GM15510 (cell line): ENCODE measurements around the gene PIK3R3.
A peak's percentile ranks its signal among the peaks of the same experiment; 100 is the strongest.

ENCODE experiments used
- POLR2A ChIP-seq: IDR thresholded peaks from 3 replicates; pipeline ENCODE4 v1.6.1; 2011; ENCODE audit warnings: borderline replicate concordance; ENCODE audit not compliant: insufficient read length; ENCODE audit errors: extremely low read depth

Gene PIK3R3

DNA sequence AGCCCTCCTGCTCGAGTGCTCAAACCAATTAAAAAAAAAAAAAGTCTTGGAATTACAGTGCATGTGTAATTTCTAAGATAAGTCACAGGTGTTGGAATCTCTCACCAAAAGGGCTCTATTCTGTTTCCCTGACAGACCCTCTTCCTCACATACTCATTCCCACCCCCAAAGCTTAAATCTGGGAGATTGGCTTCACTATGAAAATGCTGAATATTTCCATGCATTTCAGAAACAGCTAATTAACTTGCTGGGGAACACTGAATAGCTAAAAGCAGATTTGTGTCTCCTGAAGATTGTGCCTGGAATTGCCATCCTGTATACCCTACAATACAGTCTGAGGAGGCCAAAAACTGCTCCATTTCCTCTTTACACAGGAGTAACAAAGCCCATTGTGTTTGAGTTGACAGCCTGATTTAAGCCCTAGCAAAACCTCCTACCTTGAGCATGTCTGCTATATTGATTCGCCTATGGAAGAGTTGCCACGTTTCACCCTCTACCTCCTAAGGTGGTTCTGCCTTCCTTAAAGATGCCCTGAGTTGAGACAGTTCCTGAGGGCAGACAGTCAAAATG, 1.4 kb upstream of the PIK3R3 start:
- no peak for TF ChIP-seq POLR2A

DNA sequence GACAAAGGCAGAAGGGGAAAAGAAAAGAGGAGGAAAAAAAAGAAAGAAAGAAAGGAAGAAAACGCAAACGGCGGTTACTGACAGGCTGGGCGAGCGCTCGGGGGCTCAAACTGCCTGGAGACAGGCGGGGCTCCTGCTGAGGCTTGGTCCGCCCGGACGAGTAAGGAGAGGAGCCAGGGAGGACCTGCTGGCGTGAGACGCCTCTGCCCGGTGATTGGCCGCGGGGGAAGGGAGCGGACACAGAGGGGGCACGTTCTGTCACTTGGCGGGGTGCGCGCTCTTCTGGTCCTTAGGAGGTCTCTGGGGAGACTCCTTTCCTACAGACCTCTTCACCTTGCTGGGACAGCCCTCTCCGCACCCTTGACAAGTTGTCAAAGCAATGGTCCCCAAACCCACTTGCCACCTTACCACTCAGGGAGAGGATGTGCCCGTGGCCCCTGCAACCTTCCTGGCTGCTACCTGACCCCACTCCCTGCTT, 791 bp upstream of the PIK3R3 start:
- peak; percentile 46 for TF ChIP-seq POLR2A

DNA sequence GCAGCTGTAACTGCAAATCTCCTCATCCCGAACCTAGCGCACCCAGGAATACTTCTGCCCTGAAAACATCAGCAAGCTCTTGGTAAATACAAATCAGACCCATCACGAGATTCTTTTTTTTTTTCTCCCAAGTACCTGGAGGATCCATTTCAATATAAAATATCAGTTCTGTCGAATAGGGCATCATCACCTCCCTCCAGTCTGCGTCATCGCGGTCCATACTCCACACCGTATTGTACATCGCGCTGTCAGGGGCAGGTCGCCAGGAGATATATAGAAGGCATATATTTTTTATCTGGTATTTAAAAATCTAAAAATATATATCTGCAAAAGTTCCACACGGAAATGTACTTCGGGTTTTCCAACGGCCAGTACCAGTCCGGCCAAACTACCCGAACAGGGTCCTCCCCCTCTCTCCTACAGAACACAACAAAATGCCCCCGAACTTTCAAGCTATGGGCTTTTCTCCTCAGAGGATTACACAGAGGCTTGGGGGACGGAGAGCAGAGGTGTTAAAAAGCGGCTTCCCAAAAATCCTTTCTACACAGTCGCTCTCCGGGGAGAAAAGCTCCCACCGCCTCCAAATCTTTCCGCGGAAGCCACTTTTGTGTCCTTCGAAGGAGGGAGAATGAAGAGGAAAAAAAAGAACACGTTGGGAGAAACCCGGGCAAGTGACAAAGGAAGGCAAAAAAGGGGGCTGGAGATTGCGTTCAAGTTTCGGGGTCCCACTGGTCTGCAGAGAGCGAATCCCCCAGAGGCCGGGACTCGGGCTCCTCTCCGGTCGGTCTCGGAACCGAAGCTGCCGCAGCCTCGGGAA, 509 bp downstream of the PIK3R3 start:
- no peak for TF ChIP-seq POLR2A

DNA sequence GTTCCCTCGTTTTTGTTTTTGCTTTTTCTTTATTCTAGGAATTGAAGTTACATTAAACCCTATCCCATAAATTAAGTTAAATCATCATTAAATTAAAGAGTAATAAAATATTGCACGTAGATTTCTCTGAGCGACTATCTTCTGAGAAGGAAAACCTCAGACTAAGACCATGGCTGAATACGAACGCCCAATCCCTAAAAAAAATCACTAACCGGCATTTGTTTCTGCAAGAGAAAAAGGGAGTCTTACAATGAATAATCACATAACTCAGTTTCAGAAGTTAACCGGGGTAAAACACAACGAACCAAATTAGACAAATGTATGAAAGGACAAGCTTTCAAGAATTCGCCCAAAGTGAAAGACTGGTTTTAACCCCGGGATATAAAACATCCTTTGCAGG, 1.3 kb downstream of the PIK3R3 start:
- TF ChIP-seq POLR2A, result no peak

DNA sequence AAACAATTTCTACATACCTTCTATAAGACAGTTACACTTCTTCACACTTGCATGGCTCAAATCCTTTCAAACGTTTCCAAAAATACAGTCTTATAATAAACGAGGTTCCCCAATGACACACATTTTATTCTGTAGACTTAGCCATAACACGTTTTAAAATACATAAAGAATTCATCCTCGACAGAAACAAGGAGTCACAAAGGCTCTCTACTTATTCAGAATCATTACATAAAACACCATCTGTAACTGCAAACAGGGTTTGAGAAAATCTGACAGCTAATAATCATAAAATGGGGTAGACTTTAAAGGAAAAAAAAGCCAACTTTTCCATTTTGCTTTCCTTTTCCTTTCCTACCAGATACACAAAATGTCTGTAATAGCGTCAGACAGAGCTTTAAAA, 1.8 kb downstream of the PIK3R3 start:
- TF ChIP-seq POLR2A, result no peak

DNA sequence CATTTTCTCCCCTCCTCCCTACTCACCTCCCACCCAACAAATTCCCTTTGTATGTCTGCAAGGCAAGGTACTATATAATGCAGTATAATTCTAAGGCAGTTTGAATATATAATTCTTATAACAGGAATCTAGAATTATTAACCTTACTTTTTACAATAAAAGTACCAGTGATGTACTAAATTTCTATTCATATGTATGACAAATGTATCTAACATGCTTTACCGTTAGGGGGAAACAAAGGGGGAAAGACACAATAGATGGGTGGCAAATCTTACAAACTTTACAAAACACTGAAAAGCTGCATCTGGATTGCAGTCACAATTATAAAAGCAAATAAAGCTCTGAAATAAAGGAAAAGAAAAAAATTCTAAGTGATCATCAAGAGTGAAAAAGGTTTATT, 2.3 kb downstream of the PIK3R3 start:
- no peak for TF ChIP-seq POLR2A

DNA sequence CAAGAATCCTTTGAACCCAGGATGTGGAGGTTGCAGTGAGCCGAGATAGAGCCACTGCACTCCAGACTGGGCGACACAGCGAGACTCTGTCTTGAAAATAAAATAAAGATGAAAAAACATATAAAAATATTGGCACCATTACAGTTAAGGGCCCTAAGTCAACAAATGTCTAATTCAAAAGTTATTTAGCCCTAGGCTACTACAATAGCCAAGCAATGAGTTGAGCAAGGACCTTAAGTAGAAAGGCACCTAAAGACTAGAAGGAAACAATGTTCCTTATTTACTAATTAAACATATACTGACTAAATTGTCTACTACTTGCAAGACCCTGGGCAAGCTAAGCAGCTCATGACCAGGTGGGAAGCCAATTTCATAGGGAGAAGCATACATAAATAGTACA, 4.1 kb downstream of the PIK3R3 start:
- no peak for TF ChIP-seq POLR2A

DNA sequence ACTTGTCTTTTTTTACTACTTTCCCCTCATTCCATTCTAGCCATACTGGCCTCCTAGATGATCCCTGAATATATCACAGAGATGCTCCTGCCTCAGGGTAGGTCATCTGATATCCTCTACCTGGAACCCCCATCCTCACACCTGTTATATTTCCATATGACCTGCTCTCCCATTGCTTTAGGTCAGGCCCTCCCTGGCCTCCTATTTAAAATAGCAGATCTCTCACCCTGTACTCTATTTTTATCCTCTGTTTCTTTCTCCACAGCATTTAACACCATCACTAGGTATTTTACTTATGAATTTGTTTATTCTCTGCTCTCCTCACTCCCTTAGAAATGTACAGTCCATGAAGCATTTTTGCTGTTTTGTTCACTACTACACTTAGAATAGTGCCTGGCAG, 13.6 kb downstream of the PIK3R3 start:
- TF ChIP-seq POLR2A, result no peak

DNA sequence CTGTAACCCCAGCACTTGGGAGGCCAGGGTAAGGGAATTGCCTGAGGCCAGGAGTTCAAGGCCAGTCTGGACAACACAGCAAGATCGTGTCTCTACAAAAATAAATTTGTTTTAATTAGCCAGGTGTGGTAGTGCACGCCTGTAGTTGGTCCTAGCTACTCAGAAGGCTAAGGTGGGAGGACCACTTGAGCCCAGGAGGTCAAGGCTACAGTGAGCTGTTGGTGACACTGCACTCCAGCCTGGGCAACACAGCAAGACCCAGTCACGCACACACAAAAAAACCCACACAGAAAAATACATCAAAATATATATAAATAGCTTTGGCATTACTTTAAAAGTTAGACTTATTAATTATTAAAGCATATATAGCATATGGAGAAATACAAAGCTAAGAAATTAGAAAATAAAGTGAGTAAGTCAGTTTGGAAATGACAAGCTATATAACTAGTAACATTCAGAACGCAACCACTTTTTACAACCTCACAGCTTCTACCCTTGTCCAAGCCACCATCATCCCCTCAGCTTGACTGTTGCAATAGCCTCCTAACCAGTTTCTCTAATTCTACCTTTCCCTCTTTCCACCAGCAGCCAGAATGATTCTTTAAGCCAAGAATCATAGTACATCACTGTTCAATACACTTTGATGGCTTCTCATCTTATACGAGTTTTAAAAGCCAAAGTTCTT, 14.5 kb downstream of the PIK3R3 start:
- no peak for TF ChIP-seq POLR2A

DNA sequence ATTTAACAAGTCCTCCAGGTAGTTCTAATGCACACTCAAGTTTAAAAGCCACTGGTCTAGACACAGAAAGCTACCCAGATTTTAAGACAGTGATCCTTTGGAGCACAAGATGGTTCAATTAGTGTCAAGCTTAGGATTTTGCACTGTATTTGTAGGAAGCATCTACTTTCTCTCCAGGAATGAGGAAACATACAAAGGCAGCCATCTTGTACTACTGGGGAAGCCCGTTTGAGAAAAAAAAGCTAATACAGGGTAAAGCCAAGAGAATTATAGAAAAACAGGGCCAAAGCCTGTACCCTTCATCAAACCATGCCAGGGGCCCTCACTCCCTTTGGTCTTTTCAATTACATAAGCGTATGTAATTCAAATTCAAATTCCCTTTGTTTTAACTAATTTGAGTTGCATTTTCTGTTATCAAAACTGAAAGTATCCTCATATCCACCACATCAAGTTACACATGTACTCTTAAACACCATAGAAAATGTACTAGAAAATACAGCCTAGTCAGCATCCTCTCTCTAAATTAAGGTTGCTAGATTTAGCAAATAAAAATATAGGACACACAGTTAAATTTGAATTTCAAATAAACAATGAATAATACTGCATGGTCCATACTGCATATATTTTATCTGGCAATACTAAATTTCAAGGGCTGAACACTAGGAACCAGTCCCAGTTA, 17.4 kb downstream of the PIK3R3 start:
- no peak for TF ChIP-seq POLR2A

DNA sequence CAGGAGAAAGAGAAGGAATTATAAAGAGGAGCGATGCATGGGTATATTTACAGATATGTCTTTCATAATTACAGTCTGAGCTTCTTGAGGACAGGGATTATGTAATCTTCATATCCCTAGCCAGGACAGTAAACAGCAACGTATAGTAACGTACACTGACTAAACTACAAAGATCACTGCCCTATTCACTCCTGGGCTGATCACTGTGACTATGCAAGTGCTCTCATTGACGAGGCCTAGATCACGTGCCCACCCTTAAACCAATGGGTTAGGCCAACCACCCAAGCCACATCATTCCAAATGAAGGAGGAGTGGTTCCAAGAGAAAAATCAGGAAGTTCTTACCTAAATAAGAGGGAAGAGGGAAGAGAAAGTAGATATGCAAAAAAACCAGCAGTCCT, 18.5 kb downstream of the PIK3R3 start:
- TF ChIP-seq POLR2A, result no peak

DNA sequence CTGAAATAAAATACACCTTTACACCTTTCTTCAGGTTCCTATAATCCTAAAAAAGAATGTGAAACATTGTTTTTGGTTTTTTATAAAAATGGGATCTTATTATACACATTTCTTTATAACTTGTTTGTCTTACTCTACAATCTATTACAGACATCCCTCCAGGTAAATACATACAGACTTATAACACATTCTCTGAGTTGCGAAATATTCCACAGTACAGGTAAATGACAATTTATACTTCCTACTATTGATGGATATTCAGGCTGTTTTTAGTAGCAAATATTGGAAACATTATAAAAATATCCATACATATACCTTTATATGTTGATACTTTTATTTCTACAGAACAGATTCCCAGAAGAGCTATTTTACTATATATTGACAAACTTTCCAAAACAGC, 20.3 kb downstream of the PIK3R3 start:
- TF ChIP-seq POLR2A, result no peak

DNA sequence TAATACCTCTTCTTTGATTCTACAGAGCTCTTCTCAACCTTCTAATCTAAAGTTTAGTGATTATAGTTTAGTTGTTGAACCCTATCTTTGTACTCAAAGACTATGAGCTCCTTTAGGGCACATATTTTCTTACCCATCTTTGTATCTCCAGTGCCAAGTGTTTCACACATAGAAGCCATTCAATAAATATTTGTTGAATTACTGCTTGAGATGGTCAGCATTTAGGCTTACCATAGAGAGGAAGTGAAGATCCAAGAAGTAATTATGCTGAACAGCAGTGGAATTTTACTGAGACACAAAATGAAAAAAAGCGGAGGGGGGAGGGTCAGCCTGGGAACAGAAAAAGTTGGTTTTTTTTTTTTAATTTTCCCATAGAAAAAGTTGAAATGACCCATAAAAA, 21.9 kb downstream of the PIK3R3 start:
- TF ChIP-seq POLR2A, result no peak

DNA sequence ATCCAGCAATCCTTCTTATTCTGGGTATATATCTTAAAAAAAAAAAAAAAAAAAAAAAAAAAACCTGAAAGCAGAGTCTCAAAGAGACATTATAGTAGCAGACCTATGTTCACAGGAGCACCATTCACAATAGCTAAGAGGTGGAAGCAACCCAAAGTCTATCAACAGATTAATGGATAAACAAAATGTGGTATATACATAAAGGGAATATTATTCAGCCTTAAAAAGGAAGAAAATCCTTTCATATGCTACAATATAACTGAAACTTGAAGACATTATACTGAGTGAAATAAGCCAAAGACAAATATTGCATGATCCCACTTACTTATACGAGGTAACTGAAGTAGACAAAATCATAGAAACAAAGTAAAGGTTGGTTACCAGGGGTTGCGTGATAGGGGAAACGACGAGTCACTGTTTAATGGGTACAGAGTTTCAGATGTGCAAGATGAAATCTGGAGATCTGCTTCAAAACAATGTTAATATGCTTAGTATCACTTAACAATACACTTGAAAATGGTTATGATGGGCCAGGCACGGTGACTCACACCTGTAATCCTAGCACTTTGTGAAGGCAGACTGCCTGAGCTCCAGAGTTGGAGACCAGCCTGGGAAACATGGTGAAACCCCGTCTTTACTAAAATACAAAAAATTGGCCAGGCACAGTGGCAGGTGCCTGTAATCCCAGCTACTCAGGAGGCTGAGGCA, 29.5 kb downstream of the PIK3R3 start:
- no peak for TF ChIP-seq POLR2A

DNA sequence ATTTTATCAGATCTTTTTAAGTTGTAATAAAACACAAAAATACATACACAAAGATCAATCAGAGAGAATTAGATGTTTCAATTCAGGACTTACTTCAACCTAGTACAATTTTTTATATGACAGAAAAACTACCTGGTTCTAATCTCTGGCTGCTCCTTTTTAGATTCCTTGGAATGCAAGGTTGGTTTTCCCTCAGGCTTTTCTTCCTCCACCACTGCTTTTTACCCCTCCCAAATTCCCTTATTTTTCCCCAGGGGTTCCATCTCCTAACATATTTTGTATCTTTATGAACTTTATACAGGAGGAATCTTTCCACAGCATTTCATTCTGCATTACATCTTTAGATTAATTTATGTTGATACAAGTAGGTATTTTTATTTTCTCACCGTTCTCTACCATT, 33.2 kb downstream of the PIK3R3 start:
- no peak for TF ChIP-seq POLR2A

DNA sequence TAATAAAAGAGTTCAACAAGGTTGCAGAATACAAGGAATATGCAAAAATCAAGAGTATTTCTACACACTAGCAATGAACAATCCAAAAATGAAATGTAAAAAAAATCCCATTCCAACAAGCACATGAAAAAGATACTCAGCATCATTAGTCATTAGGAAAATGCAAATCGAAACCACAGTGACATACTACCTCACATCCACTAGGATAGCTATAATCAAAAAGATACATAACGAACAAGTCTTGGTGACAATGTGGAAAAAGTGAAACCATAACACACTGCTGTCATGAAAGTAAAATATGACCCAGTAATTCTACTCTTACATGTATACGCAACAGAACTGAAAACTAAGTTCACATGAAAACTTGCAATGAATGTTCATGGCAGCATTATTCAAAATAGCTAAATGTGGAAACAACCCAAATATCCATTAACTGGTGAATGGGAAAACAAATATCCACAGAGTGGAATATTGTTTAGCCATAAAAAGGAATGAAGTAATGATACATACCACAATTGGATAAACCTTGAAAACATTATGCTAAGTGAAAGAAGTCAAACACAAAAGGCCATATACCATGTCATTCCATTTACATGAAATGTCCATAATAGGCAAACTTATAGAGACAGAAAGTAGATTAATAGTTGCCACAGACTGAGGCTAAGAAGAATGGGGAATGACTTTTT, 34.3 kb downstream of the PIK3R3 start:
- no peak for TF ChIP-seq POLR2A
